Measurements from ENCODE around the gene PLCB1. TPM values are rescaled to one million over a fixed set of nuclear protein-coding genes. Genes with fewer than 3 reads are reported as not detected.

Gene PLCB1
- polyA plus RNA-seq, 1 experiment, result 16.4 TPM

- H3K27ac ChIP-seq (ENCODE audit: low read depth, low read length), result no peak overlapping the region
- H3K4me3 ChIP-seq (ENCODE audit: low read depth, low read length), result no peak overlapping the region
- H3K9me3 ChIP-seq (ENCODE audit: control insufficient read depth, insufficient read depth, low read length), result no peaks in the 10 kb centered on the region
- ChIA-PET CTCF (interaction anchor here (0.9 kb wide), 2 partner anchors 37 to 73 kb away, joined by 3 read pairs; no protein-coding TSS in a partner anchor), POLR2A (no interaction called here)
- no peak for TF ChIP-seq CTCF (IDR thresholded peaks at IDR 0.05; ENCODE audit: low read depth, low read length)
- no peaks in the 10 kb centered on the region for H3K27me3 ChIP-seq (ENCODE audit: control insufficient read depth, insufficient read depth, low read length)
- no peak for DNase-seq (ENCODE audit: low read depth, low spot score)
These were observed 220.4 kb downstream of the PLCB1 start for GRCh38 chr20:8352486-8352885.

- Histone ChIP-seq H3K27ac (ENCODE audit: low read depth, low read length) (no peak overlapping the region), H3K4me3 (ENCODE audit: low read depth, low read length) (no peak overlapping the region), H3K9me3 (ENCODE audit: control insufficient read depth, insufficient read depth, low read length) (no peaks in the 10 kb centered on the region), H3K27me3 (ENCODE audit: control insufficient read depth, insufficient read depth, low read length) (no peaks in the 10 kb centered on the region)
- CTCF ChIA-PET, result no interaction called here
- TF ChIP-seq CTCF (IDR thresholded peaks at IDR 0.05; ENCODE audit: low read depth, low read length), result no peak
- no peak for DNase-seq (ENCODE audit: low read depth, low spot score)
- POLR2A ChIA-PET, result no interaction called here
These were observed 221.4 kb downstream of the PLCB1 start for GRCh38 chr20:8353512-8353911.

GRCh38 chr20:8355453-8355852, 223.4 kb downstream of the PLCB1 start:
- H3K9me3 ChIP-seq (ENCODE audit: control insufficient read depth, insufficient read depth, low read length), result no peaks in the 10 kb centered on the region
- no peak overlapping the region for H3K27ac ChIP-seq (ENCODE audit: low read depth, low read length)
- no peak overlapping the region for H3K4me3 ChIP-seq (ENCODE audit: low read depth, low read length)
- no peaks in the 10 kb centered on the region for H3K27me3 ChIP-seq (ENCODE audit: control insufficient read depth, insufficient read depth, low read length)
- POLR2A ChIA-PET, result no interaction called here
- no peak for DNase-seq (ENCODE audit: low read depth, low spot score)
- CTCF ChIA-PET, result interaction anchor here (0.6 to 1.4 kb wide), 4 partner anchors 34 to 1771 kb away, joined by 3 to 5 read pairs (median 3); no protein-coding TSS in a partner anchor
- TF ChIP-seq CTCF (IDR thresholded peaks at IDR 0.05; ENCODE audit: low read depth, low read length), result no peak

- Histone ChIP-seq H3K4me3 (ENCODE audit: low read depth, low read length) (no peak overlapping the region), H3K9me3 (ENCODE audit: control insufficient read depth, insufficient read depth, low read length) (no peaks in the 10 kb centered on the region), H3K27ac (ENCODE audit: low read depth, low read length) (no peak overlapping the region), H3K27me3 (ENCODE audit: control insufficient read depth, insufficient read depth, low read length) (no peaks in the 10 kb centered on the region)
- no peak for TF ChIP-seq CTCF (IDR thresholded peaks at IDR 0.05; ENCODE audit: low read depth, low read length)
- ChIA-PET CTCF (interaction anchor here (0.5 kb wide), 1 partner anchor 403 kb away, joined by 7 read pairs; no protein-coding TSS in a partner anchor), POLR2A (no interaction called here)
- no peak for DNase-seq (ENCODE audit: low read depth, low spot score)
These were observed 224.7 kb downstream of the PLCB1 start for GRCh38 chr20:8356806-8357205.

GRCh38 chr20:8357703-8358102, 225.6 kb downstream of the PLCB1 start:
- DNase-seq (ENCODE audit: low read depth, low spot score), result no peak
- CTCF ChIA-PET, result no interaction called here
- Histone ChIP-seq H3K27ac (ENCODE audit: low read depth, low read length) (no peak overlapping the region), H3K4me3 (ENCODE audit: low read depth, low read length) (no peak overlapping the region), H3K9me3 (ENCODE audit: control insufficient read depth, insufficient read depth, low read length) (no peaks in the 10 kb centered on the region), H3K27me3 (ENCODE audit: control insufficient read depth, insufficient read depth, low read length) (no peaks in the 10 kb centered on the region)
- no peak for TF ChIP-seq CTCF (IDR thresholded peaks at IDR 0.05; ENCODE audit: low read depth, low read length)
- POLR2A ChIA-PET, result no interaction called here

Measured in AG04450 (cell line).